ENCODE measurements around the gene ANXA11.

ANXA11 gene

DNA sequence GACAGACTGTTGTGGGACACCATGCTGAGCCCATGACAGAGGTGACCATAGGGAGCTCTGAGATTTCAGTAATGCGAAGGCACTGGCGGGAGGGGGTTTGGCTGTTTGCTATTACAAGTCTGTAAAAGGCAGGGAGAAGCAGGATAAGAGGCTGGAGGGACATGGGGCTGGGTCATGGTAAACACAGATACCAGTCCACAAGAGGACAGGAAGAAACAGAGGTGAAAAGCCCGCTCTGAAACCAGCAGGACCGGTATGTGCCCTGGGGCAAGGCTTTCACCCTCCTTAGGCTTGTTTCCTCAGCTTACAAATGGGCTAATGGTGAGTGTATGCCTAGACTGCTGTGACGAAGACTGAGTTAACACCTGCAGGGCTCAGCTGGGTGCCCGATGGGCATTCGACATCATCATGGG is 34.1 kb downstream of the ANXA11 start:
- Histone ChIP-seq H2BK120ac (ENCODE audit: low read depth, low read length) (no peak overlapping the region), H3K18ac (ENCODE audit: low read depth in 1 of 2, low read length in 2 of 2) (no peak overlapping the region), H3K79me1 (replicated peaks; ENCODE audit: low read length, poor library complexity, severe bottlenecking) (peaks cover 59% of the 10 kb centered on the region), H3K27me3 (ENCODE audit: control insufficient read depth in 1 of 2, insufficient read depth in 1 of 2, low read length in 2 of 2) (no peaks in the 10 kb centered on the region), H3K9ac (ENCODE audit: low read length) (no peak overlapping the region), H3K9me3 (ENCODE audit: control insufficient read depth, low read length) (no peaks in the 10 kb centered on the region), H3K4ac (ENCODE audit: low read depth in 1 of 2, low read length in 2 of 2) (no peak overlapping the region), H3K4me2 (ENCODE audit: low read length, poor library complexity, severe bottlenecking) (no peak overlapping the region), H2AFZ (ENCODE audit: low read depth, low read length) (no peak overlapping the region), H2AK5ac (ENCODE audit: low read length, severe bottlenecking) (no peak overlapping the region), H3K14ac (ENCODE audit: low read length in 2 of 2) (no peak overlapping the region), H4K91ac (ENCODE audit: low read length) (no peak overlapping the region), H2BK15ac (ENCODE audit: low read depth, poor library complexity, severe bottlenecking) (no peak overlapping the region), H4K8ac (ENCODE audit: low read length) (no peak overlapping the region), H2BK5ac (ENCODE audit: low read depth, low read length, poor library complexity, severe bottlenecking) (no peak overlapping the region), H3K23ac (ENCODE audit: low read length in 2 of 2) (no peak overlapping the region), H2BK12ac (ENCODE audit: low read length in 2 of 2) (no peak overlapping the region), H3K27ac (ENCODE audit: low read length, poor library complexity, severe bottlenecking) (no peak overlapping the region), H3K36me3 (ENCODE audit: control insufficient read depth in 1 of 2, insufficient read depth in 2 of 2, low read depth in 1 of 2, low read length in 2 of 2) (peaks cover 72 to 76% of the 10 kb centered on the region in 2 experiments), H3K4me1 (ENCODE audit: control insufficient read depth, insufficient read depth, low read depth, low read length) (peaks cover 29% of the 10 kb centered on the region), H3K4me3 (ENCODE audit: insufficient read depth in 1 of 2, low read depth in 1 of 2, low read length in 2 of 2) (no peak overlapping the region)
- WGBS: 94% methylated on average over 7 of the region's 7 CpGs
- no peak for DNase-seq

GRCh38 chr10:80170641-80171040 is 34.7 kb downstream of the ANXA11 start:
- Histone ChIP-seq H3K4ac (ENCODE audit: low read depth in 1 of 2, low read length in 2 of 2) (no peak overlapping the region), H2BK15ac (ENCODE audit: low read depth, poor library complexity, severe bottlenecking) (no peak overlapping the region), H3K14ac (ENCODE audit: low read length in 2 of 2) (no peak overlapping the region), H4K8ac (ENCODE audit: low read length) (no peak overlapping the region), H3K27me3 (ENCODE audit: control insufficient read depth in 1 of 2, insufficient read depth in 1 of 2, low read length in 2 of 2) (no peaks in the 10 kb centered on the region), H4K91ac (ENCODE audit: low read length) (no peak overlapping the region), H2BK12ac (ENCODE audit: low read length in 2 of 2) (no peak overlapping the region), H3K4me3 (ENCODE audit: insufficient read depth in 1 of 2, low read depth in 1 of 2, low read length in 2 of 2) (no peak overlapping the region), H3K23ac (ENCODE audit: low read length in 2 of 2) (no peak overlapping the region), H3K9me3 (ENCODE audit: control insufficient read depth, low read length) (no peaks in the 10 kb centered on the region), H2AFZ (ENCODE audit: low read depth, low read length) (no peak overlapping the region), H2AK5ac (ENCODE audit: low read length, severe bottlenecking) (no peak overlapping the region), H3K4me1 (ENCODE audit: control insufficient read depth, insufficient read depth, low read depth, low read length) (peaks cover 31% of the 10 kb centered on the region), H3K9ac (ENCODE audit: low read length) (no peak overlapping the region), H3K4me2 (ENCODE audit: low read length, poor library complexity, severe bottlenecking) (no peak overlapping the region), H3K18ac (ENCODE audit: low read depth in 1 of 2, low read length in 2 of 2) (no peak overlapping the region), H2BK120ac (ENCODE audit: low read depth, low read length) (no peak overlapping the region), H2BK5ac (ENCODE audit: low read depth, low read length, poor library complexity, severe bottlenecking) (no peak overlapping the region), H3K36me3 (ENCODE audit: control insufficient read depth in 1 of 2, insufficient read depth in 2 of 2, low read depth in 1 of 2, low read length in 2 of 2) (peaks cover 75 to 79% of the 10 kb centered on the region in 2 experiments), H3K27ac (ENCODE audit: low read length, poor library complexity, severe bottlenecking) (no peak overlapping the region), H3K79me1 (replicated peaks; ENCODE audit: low read length, poor library complexity, severe bottlenecking) (peaks cover 61% of the 10 kb centered on the region)
- DNase-seq: no peak
- 98% methylated on average over 7 of the region's 10 CpGs for WGBS

DNA sequence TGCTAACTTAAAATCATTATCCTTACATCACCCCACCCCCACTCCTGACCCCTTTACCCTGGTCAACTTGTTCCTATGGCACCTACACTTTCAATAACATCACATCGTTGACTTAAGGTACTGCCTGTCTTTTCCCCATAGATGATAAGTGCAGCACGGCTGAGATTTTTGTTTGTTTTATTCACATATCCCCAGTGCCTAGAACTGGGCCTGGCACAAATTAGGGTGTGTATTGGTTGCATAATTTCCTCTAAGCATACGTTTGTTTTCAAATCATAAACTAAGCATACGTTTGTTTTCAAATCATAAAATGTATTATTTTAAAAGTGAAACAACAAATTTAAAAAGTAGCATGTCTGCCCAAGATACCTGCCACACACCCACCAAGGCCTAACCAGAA is 35.3 kb downstream of the ANXA11 start:
- H3K36me3 ChIP-seq (ENCODE audit: control insufficient read depth in 1 of 2, insufficient read depth in 2 of 2, low read depth in 1 of 2, low read length in 2 of 2): peaks cover 79 to 83% of the 10 kb centered on the region in 2 experiments
- no peak overlapping the region for H2BK12ac ChIP-seq (ENCODE audit: low read length in 2 of 2)
- H2AFZ ChIP-seq (ENCODE audit: low read depth, low read length): no peak overlapping the region
- no peak overlapping the region for H3K23ac ChIP-seq (ENCODE audit: low read length in 2 of 2)
- H2BK15ac ChIP-seq (ENCODE audit: low read depth, poor library complexity, severe bottlenecking): no peak overlapping the region
- H3K9ac ChIP-seq (ENCODE audit: low read length): no peak overlapping the region
- no peak overlapping the region for H4K8ac ChIP-seq (ENCODE audit: low read length)
- no peak overlapping the region for H3K27ac ChIP-seq (ENCODE audit: low read length, poor library complexity, severe bottlenecking)
- H3K27me3 ChIP-seq (ENCODE audit: control insufficient read depth in 1 of 2, insufficient read depth in 1 of 2, low read length in 2 of 2): no peaks in the 10 kb centered on the region
- no peak overlapping the region for H3K14ac ChIP-seq (ENCODE audit: low read length in 2 of 2)
- peaks cover 62% of the 10 kb centered on the region for H3K79me1 ChIP-seq (replicated peaks; ENCODE audit: low read length, poor library complexity, severe bottlenecking)
- no peak overlapping the region for H2BK5ac ChIP-seq (ENCODE audit: low read depth, low read length, poor library complexity, severe bottlenecking)
- no peak overlapping the region for H3K4me2 ChIP-seq (ENCODE audit: low read length, poor library complexity, severe bottlenecking)
- 82% methylated on average over 1 of the region's 4 CpGs for whole genome bisulfite sequencing
- DNase-seq: no peak
- H2AK5ac ChIP-seq (ENCODE audit: low read length, severe bottlenecking): no peak overlapping the region
- H3K4ac ChIP-seq (ENCODE audit: low read depth in 1 of 2, low read length in 2 of 2): no peak overlapping the region
- no peak overlapping the region for H4K91ac ChIP-seq (ENCODE audit: low read length)
- peaks cover 35% of the 10 kb centered on the region for H3K4me1 ChIP-seq (ENCODE audit: control insufficient read depth, insufficient read depth, low read depth, low read length)
- H2BK120ac ChIP-seq (ENCODE audit: low read depth, low read length): no peak overlapping the region
- no peaks in the 10 kb centered on the region for H3K9me3 ChIP-seq (ENCODE audit: control insufficient read depth, low read length)
- no peak overlapping the region for H3K18ac ChIP-seq (ENCODE audit: low read depth in 1 of 2, low read length in 2 of 2)
- H3K4me3 ChIP-seq (ENCODE audit: insufficient read depth in 1 of 2, low read depth in 1 of 2, low read length in 2 of 2): no peak overlapping the region

DNA sequence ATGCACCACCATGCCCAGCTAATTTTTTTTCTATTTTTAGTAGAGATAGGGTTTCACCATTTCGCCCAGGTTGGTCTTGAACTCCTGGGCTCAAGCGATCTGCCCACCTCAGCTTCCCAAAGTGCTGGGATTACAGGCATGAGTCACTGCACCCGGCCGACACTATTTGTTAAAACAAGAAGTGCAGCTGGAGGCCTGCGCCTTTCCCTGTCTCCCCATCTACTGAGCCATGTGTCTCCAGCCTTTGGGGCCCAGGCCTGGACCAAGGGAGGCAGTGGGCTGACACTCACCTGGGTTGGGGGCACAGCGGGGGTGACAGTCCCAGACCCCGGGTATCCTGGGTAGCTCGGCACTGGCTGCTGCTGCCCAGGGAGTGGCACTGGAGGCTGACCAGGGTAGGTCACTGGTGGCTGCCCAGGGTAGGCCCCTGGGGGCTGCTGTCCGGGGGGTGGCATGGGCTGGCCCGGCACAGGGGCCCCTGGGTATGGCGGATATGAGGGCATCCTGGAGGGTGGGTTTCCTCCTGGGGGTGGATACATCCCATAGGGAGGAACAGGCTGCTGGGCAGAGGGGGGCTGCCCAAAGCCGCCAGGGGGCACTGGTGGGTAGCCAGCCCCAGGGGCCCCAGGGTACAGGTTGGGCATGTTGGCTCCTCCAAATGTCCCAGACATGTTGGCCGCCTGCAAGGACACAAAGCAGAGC is 36.5 kb downstream of the ANXA11 start:
- Histone ChIP-seq H3K27ac (ENCODE audit: low read length, poor library complexity, severe bottlenecking) (no peak overlapping the region), H2BK120ac (ENCODE audit: low read depth, low read length) (no peak overlapping the region), H3K79me1 (replicated peaks; ENCODE audit: low read length, poor library complexity, severe bottlenecking) (peaks cover 68% of the 10 kb centered on the region), H2BK5ac (ENCODE audit: low read depth, low read length, poor library complexity, severe bottlenecking) (no peak overlapping the region), H3K14ac (ENCODE audit: low read length in 2 of 2) (no peak overlapping the region), H2BK15ac (ENCODE audit: low read depth, poor library complexity, severe bottlenecking) (no peak overlapping the region), H3K4me2 (ENCODE audit: low read length, poor library complexity, severe bottlenecking) (no peak overlapping the region), H3K27me3 (ENCODE audit: control insufficient read depth in 1 of 2, insufficient read depth in 1 of 2, low read length in 2 of 2) (no peaks in the 10 kb centered on the region), H2AK5ac (ENCODE audit: low read length, severe bottlenecking) (no peak overlapping the region), H3K9ac (ENCODE audit: low read length) (no peak overlapping the region), H3K18ac (ENCODE audit: low read depth in 1 of 2, low read length in 2 of 2) (peak overlapping the region; percentile 4 to 15), H3K4me3 (ENCODE audit: insufficient read depth in 1 of 2, low read depth in 1 of 2, low read length in 2 of 2) (no peak overlapping the region), H3K23ac (ENCODE audit: low read length in 2 of 2) (no peak overlapping the region), H3K4me1 (ENCODE audit: control insufficient read depth, insufficient read depth, low read depth, low read length) (peaks cover 36% of the 10 kb centered on the region), H3K4ac (ENCODE audit: low read depth in 1 of 2, low read length in 2 of 2) (no peak overlapping the region), H3K9me3 (ENCODE audit: control insufficient read depth, low read length) (no peaks in the 10 kb centered on the region), H3K36me3 (ENCODE audit: control insufficient read depth in 1 of 2, insufficient read depth in 2 of 2, low read depth in 1 of 2, low read length in 2 of 2) (peaks cover 86 to 88% of the 10 kb centered on the region in 2 experiments), H4K91ac (ENCODE audit: low read length) (no peak overlapping the region), H2BK12ac (ENCODE audit: low read length in 2 of 2) (no peak overlapping the region), H2AFZ (ENCODE audit: low read depth, low read length) (no peak overlapping the region), H4K8ac (ENCODE audit: low read length) (no peak overlapping the region)
- WGBS: 73% methylated on average over 13 of the region's 13 CpGs
- DNase-seq: peak; percentile 34

All from mesenchymal stem cell (in vitro differentiated cells and primary cell).